Stimulated activated CD4-positive, alpha-beta T cell treated with anti-CD3 and anti-CD28 coated beads, Interleukin-15, amount 100 ng/mL, for 48 hours (primary cell): ENCODE results near the gene MAPK8IP3.

Source experiments
- DNase-seq, 2 donors: peaks; one replicate each; pipeline ENCODE4 v3.0.0-alpha.2; 2020; ENCODE audit warnings: low read depth in 2 of 2

MAPK8IP3 gene

DNA sequence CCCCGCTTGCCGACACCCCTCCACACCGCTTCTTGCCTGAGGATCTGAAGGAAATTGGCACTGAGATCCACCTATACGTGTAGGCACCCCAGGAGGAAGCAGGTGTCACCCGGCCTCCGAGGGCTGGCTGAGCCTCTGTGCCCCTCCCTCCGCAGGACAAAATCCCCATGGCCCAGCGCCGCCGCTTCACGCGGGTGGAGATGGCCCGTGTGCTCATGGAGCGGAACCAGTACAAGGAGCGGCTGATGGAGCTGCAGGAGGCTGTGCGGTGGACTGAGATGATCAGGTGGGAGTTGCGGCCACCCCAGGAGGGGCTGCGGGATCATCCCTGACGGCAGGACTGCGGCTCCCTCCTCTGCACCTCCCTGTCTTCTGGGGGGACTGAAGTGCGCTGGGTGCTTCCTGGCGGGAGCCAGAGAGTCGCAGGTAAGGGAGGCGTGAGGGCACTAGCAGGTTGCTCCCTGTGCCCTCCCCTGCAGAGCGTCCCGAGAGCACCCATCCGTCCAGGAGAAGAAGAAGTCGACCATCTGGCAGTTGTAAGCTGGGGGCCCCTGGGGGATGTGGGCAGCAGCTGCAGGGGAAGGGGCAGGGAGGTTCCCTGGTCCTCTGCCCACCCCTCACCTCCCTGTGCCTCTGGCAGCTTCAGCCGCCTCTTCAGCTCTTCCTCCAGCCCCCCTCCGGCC is 56.3 kb downstream of the MAPK8IP3 start:
- DNase-seq = no peak

DNA sequence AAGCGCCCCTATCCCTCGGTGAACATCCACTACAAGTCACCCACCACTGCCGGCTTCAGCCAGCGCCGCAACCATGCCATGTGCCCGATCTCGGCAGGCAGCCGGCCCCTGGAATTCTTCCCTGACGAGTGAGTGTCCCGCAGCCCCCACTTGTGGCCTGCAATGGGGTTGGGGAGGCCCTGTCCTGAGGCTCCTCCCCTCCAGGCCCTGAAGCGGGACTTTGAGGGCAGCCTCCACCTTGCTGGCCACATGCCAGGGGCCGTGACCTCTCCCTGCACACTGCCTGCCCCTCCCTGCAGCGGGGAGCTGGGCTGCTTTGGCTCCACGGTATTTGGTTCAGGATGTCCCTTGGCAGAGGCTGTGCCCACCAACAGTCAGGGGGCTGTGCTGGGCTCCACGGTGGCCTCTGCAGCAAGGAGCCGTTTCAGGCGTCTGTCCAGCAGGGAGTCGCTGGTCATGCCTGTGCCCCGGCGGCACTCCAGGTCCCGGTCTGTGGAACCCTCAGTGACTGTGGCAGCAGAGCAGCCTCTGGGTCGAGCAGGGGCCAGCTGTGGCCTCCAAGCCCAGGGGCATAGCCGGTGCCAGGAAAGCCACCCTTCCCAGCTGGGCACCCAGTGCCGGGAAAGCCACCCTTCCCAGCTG is 57.0 kb downstream of the MAPK8IP3 start:
- no peak for DNase-seq

DNA sequence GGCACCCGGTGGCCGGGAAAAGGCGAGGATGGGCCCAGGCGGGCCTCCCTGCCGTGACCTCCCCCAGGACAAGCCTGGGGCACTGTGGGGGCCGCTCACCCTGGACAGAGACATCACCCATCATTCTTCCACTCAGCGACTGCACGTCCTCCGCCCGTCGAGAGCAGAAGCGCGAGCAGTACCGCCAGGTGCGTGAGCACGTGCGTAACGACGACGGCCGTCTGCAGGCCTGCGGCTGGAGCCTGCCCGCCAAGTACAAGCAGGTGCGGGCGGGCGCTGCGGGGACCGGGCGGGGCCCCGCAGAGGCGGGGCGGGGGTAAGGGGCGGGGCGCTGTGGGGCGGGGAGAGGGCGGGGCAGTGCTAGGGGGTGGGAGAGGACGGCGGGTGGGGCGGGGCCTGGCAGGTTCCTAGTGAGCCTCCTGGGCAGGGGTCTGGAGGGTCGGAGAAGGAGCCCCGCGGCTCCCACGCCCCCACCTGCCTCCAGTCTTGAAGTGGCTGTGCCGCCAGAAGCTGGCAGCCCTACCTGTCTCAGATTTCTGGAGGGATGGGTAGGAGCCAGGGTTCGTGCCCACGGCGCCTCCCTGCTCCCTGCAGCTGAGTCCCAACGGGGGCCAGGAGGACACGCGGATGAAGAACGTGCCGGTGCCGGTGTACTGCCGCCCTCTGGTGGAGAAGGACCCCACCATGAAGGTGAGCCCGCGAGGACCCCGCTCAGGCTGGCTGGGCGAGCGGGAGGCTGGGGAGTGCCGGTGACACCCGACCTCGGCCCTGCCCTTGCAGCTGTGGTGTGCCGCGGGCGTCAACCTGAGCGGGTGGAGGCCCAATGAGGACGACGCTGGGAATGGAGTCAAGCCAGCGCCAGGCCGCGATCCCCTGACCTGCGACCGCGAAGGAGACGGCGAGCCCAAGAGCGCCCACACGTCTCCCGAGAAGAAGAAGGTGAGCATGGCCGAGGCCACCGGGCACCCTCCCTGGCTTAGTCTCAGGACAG is 57.8 kb downstream of the MAPK8IP3 start:
- DNase-seq = no peak

DNA sequence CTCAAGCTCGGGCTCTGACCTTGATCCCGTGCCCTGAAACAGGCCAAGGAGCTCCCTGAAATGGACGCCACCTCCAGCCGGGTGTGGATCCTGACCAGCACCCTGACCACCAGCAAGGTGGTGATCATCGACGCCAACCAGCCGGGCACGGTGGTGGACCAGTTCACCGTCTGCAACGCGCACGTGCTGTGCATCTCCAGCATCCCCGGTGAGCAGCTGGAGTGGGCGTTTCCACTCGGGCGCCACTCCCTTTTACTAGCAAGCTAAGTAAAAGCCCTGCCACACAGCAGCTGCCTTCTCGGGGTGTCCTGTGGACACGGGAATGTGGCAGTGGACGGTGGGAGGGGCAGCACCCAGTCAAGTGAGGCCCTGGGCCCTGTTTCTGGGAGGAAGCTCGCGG is 59.0 kb downstream of the MAPK8IP3 start:
- DNase-seq = no peak

DNA sequence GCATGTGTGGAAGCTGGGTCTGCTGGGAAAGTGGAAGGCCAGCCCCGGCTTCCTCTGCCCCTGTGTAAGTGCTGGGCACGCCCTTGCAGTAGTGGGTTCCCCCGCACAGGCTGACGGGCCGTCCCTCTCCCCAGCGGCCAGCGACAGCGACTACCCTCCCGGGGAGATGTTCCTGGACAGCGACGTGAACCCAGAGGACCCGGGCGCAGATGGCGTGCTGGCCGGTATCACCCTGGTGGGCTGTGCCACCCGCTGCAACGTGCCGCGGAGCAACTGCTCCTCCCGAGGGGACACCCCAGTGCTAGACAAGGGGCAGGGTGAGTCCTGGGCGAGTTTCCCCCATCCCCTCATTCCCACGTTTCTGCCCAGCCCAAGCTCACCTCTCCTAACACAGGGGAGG is 59.8 kb downstream of the MAPK8IP3 start:
- DNase-seq = no peak

DNA sequence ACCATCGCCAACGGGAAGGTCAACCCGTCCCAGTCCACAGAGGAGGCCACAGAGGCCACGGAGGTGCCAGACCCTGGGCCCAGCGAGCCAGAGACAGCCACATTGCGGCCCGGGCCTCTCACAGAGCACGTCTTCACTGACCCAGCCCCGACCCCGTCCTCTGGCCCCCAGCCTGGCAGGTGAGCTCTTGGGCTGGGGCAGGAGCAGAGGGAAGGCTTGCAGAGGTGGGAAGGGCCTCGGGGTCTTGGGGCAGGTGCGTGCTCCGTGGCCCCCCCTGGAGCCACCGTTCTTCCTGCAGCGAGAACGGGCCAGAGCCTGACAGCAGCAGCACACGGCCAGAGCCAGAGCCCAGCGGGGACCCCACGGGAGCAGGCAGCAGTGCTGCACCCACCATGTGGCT is 60.2 kb downstream of the MAPK8IP3 start:
- DNase-seq = no peak

DNA sequence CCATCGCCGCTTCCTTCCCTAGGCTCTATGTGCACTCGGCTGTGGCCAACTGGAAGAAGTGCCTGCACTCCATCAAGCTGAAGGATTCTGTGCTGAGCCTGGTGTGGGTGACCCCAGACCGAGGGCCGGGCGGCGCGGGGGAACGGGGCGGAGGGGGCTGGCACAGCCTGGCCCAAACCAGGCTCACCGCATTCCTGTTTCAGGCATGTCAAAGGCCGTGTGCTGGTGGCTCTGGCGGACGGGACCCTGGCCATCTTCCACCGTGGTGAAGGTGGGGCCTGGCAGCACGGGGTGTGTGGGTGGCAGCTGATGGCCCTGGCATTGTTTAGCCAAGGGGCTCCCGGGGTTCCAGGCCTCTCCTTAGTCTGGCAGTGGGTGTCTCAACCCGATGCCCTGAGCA is 60.7 kb downstream of the MAPK8IP3 start:
- DNase-seq = no peak

DNA sequence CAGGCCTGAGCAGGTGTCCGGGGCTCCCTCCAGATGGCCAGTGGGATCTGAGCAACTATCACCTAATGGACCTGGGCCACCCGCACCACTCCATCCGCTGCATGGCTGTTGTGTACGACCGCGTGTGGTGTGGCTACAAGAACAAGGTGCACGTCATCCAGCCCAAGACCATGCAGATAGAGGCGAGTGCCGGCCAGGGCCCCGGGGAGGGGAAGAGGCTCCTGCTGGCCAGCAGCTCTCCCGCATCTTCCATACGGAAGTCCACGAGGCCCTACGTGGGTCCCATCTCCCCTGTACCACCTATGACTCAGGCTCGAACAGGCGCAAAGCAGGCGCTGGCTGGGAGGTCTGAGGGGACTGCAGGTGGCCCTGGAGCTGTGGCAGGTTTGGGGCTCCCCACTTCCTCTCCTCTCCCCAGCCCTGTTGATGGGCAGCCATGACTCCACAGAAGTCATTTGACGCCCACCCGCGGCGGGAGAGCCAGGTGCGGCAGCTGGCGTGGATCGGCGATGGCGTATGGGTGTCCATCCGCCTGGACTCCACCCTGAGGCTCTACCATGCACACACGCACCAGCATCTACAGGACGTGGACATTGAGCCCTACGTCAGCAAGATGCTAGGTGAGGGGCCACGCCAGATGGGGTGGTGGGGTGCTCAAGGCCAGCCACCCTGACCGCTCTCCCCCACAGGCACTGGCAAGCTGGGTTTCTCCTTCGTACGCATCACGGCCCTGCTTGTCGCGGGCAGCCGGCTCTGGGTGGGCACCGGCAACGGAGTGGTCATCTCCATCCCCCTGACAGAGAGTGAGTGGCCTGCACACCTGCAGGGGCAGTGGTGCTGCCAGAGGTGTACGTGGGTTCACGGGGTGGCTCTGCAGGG is 61.4 kb downstream of the MAPK8IP3 start:
- no peak for DNase-seq

DNA sequence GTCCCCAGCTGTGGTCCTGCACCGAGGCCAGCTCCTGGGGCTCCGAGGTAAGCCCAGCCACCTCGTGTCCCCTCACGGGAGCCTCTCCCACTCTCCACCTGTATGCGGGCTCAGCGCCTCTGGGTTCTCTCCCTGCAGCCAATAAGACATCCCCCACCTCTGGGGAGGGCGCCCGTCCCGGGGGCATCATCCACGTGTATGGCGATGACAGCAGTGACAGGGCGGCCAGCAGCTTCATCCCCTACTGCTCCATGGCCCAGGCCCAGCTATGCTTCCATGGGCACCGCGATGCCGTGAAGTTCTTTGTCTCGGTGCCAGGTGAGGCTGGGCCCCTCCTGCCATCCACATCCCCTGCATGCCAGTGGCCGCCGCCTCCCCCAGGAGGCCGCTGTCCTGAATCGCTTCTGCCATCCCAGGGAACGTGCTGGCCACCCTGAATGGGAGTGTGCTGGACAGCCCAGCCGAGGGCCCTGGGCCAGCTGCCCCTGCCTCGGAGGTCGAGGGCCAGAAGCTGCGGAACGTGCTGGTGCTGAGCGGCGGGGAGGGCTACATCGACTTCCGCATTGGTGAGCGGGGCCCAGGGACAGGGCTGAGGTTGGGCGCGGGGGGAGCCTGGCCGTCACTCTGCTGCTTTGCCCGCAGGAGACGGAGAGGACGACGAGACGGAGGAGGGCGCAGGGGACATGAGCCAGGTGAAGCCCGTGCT is 62.2 kb downstream of the MAPK8IP3 start:
- DNase-seq = no peak

DNA sequence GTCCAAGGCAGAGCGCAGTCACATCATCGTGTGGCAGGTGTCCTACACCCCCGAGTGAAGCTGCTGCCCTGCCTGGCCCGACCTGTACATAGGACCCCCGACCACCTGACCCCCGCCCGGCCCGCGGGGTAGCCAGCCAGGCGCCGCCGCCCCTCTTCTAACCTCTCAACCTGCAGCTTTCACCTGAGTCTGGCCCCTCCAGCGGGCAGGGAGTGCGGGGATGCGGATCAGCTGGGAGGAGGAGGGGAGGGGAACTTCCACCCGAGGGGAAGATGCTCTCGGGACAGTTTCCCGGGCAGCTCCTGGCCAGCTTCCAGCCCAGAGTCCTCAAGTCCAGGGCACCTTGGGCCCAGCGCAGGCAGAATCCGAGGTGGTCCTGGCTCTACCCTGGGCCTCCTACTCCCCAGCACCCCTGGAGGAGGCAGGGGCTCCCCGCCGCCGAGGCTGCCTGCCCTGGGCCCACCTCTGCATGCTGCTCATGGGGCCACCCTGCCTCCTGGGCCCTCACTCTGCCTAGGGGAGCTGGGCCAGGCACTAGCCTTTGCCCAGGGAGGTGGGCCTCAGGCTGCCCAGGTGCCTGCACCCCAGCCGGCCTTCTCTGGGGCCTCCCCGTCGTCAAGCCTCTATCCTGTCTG is 62.9 kb downstream of the MAPK8IP3 start:
- no peak for DNase-seq

DNA sequence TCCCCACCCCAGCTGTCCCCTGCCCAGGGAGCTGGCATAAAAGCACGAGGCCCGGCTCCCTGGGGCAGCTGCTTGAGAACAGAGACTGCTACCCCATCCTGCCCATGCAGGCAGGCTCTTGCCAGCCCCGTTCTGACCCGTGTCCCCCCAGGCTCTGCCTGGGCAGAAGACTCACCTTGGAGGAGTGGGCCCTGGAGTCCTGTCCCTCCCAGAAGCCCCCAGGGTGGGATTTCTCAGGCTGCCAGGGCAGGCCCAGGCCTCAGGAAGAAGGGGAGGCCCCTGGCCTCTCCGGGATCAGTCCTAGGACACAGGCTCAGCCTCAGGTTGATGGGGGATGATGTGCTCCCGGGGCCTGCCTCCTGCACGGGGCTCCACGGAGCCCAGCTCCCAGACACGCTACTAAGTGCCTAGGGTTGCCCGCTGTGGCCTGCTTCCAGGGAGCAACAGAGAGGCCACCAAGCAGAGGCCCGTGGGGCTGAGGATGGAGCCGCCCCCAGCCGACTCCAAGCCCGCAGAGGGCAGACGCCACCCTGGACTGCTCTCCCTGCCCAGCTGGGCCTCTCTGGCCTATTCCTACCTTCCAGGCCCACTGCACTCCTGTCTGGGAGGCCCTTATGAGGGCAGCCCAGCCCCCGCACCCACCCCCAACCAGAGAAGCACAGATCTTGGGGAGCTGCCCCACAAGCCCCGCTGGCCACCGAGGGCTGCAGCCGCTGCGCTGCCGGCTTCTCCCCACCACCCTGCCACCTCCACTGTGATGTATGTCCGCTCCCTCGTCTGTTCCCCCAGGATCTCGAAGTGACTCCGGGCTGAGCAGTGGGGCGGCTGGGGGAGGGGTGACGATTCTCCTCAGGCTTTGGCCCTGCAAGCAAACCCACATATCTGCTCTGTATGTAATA is 63.7 kb downstream of the MAPK8IP3 start:
- DNase-seq = no peak

DNA sequence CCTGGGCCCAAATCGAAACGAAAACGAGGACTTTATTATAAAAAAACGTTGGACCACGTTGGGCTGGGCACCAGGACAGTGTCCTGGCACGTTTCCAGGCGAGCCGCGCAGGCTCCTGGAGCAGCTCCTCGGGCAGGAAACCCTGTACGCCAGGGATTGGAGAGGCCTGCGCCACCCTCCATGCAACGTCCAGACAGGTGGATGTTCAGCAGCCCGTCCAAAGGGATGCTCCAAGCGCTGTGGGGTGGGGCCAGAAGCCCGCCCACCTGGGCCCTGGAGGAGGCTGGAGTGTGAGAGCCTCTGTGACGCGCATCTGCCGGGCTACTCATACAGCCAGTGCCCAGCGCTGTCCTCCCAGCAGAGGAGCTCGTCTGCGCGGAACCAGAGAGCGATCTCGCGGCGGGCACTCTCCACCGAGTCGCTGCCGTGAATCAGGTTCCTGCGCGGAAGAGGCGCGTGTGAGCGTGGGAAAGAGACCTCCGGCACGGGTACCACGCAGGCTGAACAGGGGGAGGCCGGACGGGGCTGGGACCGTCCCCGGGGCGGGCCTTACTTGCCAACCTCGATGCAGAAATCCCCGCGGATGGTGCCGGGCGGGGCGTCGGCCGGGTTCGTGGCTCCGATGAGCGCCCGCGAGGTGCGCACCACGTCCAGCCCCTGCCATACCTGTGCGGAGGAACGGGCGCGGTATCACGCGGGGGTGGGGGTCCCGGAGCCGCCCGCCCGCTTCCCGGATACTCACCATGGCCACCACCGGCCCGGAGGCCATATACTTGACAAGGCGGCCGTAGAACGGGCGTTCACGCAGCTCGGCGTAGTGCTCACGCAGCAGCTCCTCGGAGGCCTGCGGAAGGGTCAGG is 64.6 kb downstream of the MAPK8IP3 start:
- DNase-seq = no peak

DNA sequence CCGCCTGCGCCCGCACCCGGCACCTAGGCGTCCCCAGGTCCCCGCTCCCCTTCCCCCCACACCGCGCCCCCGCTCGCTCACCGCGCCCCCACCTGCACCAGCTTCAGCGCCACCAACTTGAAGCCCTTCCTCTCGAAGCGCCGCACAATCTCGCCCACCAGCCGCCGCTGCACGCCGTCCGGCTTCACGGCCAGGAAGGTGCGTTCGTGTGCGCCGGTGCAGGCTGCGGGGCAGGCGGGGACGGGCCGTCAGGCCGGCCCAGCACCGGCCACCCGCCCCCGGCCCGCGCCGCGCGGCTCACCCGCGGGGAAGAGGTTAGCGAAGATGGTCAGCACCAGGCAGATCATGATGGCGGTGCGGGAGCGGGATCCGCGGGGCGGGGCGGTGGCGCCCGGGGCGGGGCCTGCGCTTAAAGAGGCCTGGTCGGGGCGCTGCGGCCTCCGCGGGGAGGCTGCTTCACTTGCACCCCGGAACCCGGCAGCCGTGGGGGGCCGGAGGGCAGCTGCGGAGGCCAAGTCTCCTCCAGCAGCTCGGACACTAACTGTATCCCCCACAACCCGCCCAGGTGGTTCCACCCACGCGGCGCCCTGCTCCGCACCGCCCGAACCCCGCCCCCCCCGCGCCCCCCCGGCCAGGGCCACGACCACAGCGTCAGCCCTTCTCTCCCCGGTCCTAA is 65.3 kb downstream of the MAPK8IP3 start, which contains the start of gene NME3:
Gene NME3 (minus strand): TSS at position 356 of the 676 bp plus-strand sequence. CDS start 9 bp downstream, at position 347.
- peak; percentile 63 to 75 for DNase-seq

DNA sequence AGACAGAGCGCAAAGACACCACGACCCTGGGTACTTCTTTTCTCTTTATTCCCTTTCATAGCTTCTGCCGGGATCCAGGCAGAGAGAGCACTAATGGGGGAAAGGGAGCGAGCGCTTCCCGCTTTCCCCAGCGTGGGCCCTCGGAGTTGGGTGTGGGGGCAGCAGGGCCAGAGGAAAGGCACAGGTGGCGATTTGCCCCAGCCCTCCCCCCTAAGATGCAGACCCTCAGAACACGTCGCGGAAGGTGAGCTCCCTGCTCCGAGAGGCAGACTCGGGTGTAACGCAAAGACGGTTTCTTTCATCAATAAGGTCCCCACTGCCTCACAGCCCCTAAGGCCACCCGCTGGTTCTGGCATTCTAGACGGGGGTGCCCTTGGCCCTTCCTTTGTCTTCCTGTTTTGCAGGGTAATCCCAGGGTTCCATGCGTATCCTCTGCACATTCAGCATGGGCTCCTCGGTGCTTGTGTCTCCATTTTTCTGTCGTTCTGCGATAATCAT is 65.9 kb downstream of the MAPK8IP3 start:
- DNase-seq = no peak

DNA sequence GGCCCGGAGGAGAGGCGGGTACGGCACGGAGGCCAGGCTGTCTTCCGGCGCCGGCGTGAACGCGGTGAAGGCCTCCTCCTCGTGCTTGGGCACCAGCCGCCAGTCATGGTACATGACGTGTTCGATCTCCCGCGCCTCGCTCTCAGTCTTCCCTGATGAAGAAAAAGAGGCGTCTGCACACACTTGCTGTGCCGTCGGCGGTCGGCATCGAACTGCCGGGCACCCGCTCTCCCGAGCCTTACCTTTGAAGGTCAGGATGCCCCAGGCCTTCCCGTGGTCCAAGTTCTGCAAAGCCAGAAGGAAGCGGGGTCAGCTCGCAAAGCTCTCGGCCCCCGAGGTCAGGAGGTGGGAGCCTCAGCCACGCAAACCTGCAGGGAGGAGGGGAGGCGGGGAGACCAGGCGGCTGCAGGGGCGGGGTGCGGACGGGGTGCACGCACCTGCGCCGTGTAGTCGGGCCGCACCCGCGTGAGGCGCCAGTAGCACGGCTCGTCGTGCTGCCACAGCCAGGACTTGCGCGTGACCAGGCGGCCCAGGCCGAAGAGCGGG is 66.4 kb downstream of the MAPK8IP3 start, which contains the start of gene EME2:
Gene EME2 (plus strand): TSS at position 449 of the 546 bp plus-strand sequence. CDS start 418 bp downstream, outside the sequence.
- DNase-seq = peak; percentile 52 to 58

DNA sequence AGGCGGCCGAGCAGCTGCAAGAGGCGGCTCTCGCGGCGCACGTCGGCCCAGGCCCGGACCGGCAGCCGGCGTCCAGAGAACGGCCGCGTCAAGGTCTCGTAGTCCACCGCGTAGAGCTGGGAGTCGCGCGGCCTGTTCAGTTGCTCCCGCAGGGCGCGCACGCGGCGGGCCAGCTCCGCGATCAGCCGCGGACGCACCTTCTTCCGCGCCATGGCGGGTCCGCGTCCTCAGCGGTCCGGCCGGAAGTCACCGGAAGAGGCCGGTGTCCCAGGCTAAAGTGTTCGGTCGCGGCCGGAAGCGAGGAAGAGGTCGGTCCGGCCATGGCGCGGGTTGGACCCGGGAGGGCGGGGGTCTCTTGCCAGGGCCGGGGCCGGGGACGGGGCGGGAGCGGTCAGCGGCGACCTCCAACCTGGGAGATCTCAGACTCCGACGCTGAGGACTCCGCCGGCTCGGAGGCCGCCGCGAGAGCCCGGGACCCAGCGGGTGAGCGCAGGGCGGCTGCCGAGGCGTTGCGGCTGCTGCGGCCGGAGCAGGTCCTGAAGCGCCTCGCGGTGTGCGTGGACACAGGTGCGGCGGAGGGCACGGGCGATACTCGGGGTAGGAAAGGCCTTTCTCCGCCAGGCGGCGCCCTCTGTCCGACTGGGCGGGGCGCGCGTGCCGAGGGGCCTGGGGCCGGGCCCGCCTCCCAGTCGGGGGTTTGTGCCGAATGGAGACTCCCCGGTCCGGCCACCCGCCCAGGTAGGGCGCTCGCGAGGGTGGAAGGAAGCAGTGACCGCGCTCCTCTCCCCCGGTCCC is 67.1 kb downstream of the MAPK8IP3 start, which contains the start of gene MRPS34:
Gene MRPS34 (minus strand): TSS at position 227 of the 795 bp plus-strand sequence. CDS start 15 bp downstream, at position 212.
- DNase-seq = peak; percentile 72 to 76
